Adipocyte (in vitro differentiated cells): ENCODE measurements around the gene MKX.
A peak's percentile ranks its signal among the peaks of the same experiment; 100 is the strongest.

Experiments
- DNase-seq: peaks from one replicate; pipeline ENCODE4 v3.0.0-alpha.2; 2015; ENCODE audit warnings: low read depth
- H3K27me3 ChIP-seq: replicated peaks from 2 replicates; pipeline ENCODE4 v1.7.0; 2013; ENCODE audit warnings: mild to moderate bottlenecking, low read length, moderate library complexity; ENCODE audit not compliant: control insufficient read depth, insufficient read depth
- H3K36me3 ChIP-seq: 2 replicates; pipeline ENCODE4 v1.7.0; 2013; ENCODE audit warnings: low read length, mild to moderate bottlenecking, moderate library complexity; ENCODE audit not compliant: control insufficient read depth, insufficient read depth, severe bottlenecking
- H3K4me1 ChIP-seq: 2 replicates; pipeline ENCODE4 v1.7.0; 2013; ENCODE audit warnings: mild to moderate bottlenecking, low read length, moderate library complexity; ENCODE audit not compliant: control insufficient read depth, insufficient read depth
- H3K4me3 ChIP-seq: 2 replicates; pipeline ENCODE4 v1.7.0; 2013; ENCODE audit warnings: mild to moderate bottlenecking, low read length, moderate library complexity
- H3K9ac ChIP-seq: 2 replicates; pipeline ENCODE4 v1.7.0; 2013; ENCODE audit warnings: mild to moderate bottlenecking, low read length, moderate library complexity
- H3K9me3 ChIP-seq: 2 replicates; pipeline ENCODE4 v1.7.0; 2013; ENCODE audit warnings: mild to moderate bottlenecking, low read length, moderate library complexity; ENCODE audit not compliant: control insufficient read depth

Gene MKX

GRCh38 chr10:27736396-27736795 is 9.2 kb downstream of the MKX start:
- Histone ChIP-seq H3K36me3 (no peaks in the 10 kb centered on the region), H3K9ac (no peak overlapping the region), H3K9me3 (no peaks in the 10 kb centered on the region), H3K4me3 (no peak overlapping the region), H3K4me1 (peaks cover 20% of the 10 kb centered on the region), H3K27me3 (peaks cover 3% of the 10 kb centered on the region)
- DNase-seq = peak; percentile 77

- DNase-seq = no peak
- H3K4me1 ChIP-seq = peaks cover 6% of the 10 kb centered on the region
Measured at GRCh38 chr10:27730041-27730440, 15.6 kb downstream of the MKX start.

DNA sequence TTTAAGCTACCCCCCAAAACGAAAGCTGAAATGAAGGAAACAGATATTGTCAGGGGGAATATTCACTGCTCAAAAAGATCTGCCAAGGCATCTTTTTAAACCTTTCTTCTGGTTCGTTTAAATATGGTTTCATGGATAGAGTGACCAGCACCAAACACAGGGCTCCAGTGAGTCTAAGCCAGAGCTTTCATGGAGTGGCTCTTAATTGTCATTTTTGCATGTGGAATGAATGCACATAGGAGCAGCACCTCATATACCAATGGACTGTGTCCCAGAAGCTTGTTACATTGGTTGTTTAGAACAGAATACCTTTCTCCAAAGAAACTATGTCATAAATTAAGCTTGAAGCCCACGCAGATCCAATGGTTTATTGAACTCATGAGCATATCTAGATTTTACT is 17.3 kb downstream of the MKX start:
- Histone ChIP-seq H3K27me3 (no peaks in the 10 kb centered on the region), H3K4me3 (no peak overlapping the region), H3K9me3 (no peaks in the 10 kb centered on the region), H3K9ac (no peak overlapping the region), H3K4me1 (peaks cover 16% of the 10 kb centered on the region), H3K36me3 (no peaks in the 10 kb centered on the region)
- DNase-seq = no peak

More at GRCh38 chr10:27730041-27730440, 15.6 kb downstream of the MKX start:
- Histone ChIP-seq H3K36me3 (no peaks in the 10 kb centered on the region), H3K9me3 (no peaks in the 10 kb centered on the region), H3K27me3 (no peaks in the 10 kb centered on the region), H3K9ac (no peak overlapping the region), H3K4me3 (no peak overlapping the region)

- DNase-seq = no peak
- Histone ChIP-seq H3K9me3 (no peaks in the 10 kb centered on the region), H3K36me3 (no peaks in the 10 kb centered on the region), H3K4me1 (peaks cover 23% of the 10 kb centered on the region), H3K4me3 (peak overlapping the region; percentile 15), H3K27me3 (no peaks in the 10 kb centered on the region), H3K9ac (peak overlapping the region; percentile 28)
Measured at GRCh38 chr10:27724287-27724686, 21.3 kb downstream of the MKX start.

- DNase-seq = peak; percentile 92
- Histone ChIP-seq H3K4me3 (no peak overlapping the region), H3K27me3 (no peaks in the 10 kb centered on the region), H3K9ac (peak overlapping the region; percentile 28), H3K9me3 (no peaks in the 10 kb centered on the region), H3K4me1 (peaks cover 23% of the 10 kb centered on the region), H3K36me3 (no peaks in the 10 kb centered on the region)
Measured at GRCh38 chr10:27723436-27723835, 22.2 kb downstream of the MKX start.

DNA sequence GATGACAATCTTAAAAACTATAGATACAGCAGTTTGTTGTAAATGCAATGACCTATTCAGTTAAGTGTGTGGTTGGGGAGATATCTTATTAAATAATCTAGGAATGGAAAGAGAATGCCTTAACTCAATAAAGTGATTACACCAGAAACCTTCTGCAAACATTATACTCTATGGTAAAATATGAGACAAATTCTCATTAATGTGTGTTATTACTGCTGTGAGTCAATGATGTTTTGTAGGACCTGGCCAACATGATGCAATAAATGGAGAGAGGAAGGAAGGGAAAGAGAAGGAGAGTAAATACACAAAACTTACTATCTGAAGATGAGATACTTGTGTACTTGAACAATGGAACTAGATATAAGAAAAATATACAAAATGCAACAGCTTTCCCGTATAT is 25.1 kb downstream of the MKX start:
- Histone ChIP-seq H3K4me1 (peaks cover 23% of the 10 kb centered on the region), H3K36me3 (no peaks in the 10 kb centered on the region), H3K9me3 (no peaks in the 10 kb centered on the region), H3K9ac (no peak overlapping the region), H3K27me3 (no peaks in the 10 kb centered on the region), H3K4me3 (no peak overlapping the region)
- DNase-seq = no peak

DNA sequence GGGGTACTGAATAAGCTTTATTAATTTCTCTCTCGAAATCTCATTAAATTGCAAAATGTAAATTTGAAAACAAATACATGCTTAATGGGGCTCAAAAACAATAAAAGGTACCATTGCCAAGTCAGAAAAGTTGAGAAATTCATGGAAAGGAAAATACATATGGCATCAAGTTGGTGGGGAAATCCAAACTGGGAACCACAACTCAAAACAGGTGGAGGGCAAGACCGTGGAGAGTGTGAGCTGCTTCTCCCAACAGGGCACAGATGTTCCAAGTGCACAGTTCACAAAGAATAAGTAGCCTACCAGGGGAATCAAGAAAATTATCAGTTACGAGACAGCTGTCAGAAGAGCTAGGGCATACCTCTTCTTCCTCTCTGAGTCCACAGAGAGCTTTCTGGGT is 26.6 kb downstream of the MKX start:
- Histone ChIP-seq H3K4me1 (peaks cover 32% of the 10 kb centered on the region), H3K9ac (no peak overlapping the region), H3K4me3 (no peak overlapping the region), H3K27me3 (no peaks in the 10 kb centered on the region), H3K36me3 (no peaks in the 10 kb centered on the region), H3K9me3 (no peaks in the 10 kb centered on the region)
- DNase-seq = no peak

DNA sequence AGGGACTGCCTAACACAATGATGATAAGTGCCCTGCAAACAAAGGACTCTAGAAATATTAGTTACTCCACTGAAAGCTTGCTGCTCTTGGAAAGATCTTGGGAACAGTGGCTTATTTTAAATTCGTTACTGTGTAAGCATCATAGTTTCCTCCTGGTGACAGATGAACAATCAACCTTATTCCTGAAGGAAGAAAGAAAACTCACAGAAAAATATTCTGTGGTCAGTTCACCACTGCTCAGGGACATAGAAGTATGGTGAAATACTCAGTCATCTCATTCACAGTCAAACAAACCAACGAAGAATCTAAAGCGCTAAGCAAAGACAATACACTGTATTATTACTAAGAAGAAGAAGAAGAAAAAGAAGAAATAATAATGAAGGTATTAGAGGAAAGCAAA is 27.8 kb downstream of the MKX start:
- no peaks in the 10 kb centered on the region for H3K36me3 ChIP-seq
- H3K27me3 ChIP-seq = no peaks in the 10 kb centered on the region
- H3K4me3 ChIP-seq = no peak overlapping the region
- H3K9me3 ChIP-seq = no peaks in the 10 kb centered on the region
- DNase-seq = no peak
- peaks cover 26% of the 10 kb centered on the region for H3K4me1 ChIP-seq
- H3K9ac ChIP-seq = no peak overlapping the region

GRCh38 chr10:27717224-27717623 is 28.4 kb downstream of the MKX start:
- H3K4me3 ChIP-seq = no peak overlapping the region
- no peak for DNase-seq
- no peaks in the 10 kb centered on the region for H3K9me3 ChIP-seq
- no peaks in the 10 kb centered on the region for H3K36me3 ChIP-seq
- H3K4me1 ChIP-seq = peaks cover 19% of the 10 kb centered on the region
- no peaks in the 10 kb centered on the region for H3K27me3 ChIP-seq
- H3K9ac ChIP-seq = no peak overlapping the region

DNA sequence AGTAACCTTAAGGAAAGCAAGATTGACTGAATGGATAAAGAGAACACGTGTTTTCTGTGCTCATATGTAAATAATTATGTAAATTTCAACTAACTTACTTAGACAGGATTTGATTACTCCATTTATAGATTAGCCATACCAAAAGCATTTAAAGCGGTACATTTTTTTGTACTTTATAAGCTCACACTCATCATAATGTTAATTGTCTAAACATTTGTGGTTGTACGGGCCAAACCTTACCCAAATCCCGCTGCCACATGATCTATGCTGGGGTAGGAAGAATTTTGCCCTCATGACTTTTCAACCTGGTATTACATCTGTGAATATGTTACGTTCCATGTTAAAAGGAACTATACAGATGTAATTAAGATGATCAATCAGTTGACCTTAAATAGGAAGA is 29.1 kb downstream of the MKX start:
- Histone ChIP-seq H3K9me3 (no peaks in the 10 kb centered on the region), H3K36me3 (no peaks in the 10 kb centered on the region), H3K4me1 (peaks cover 17% of the 10 kb centered on the region), H3K9ac (no peak overlapping the region), H3K27me3 (no peaks in the 10 kb centered on the region), H3K4me3 (no peak overlapping the region)
- DNase-seq = no peak

GRCh38 chr10:27715505-27715904 is 30.1 kb downstream of the MKX start:
- no peak for DNase-seq
- no peaks in the 10 kb centered on the region for H3K27me3 ChIP-seq

DNA sequence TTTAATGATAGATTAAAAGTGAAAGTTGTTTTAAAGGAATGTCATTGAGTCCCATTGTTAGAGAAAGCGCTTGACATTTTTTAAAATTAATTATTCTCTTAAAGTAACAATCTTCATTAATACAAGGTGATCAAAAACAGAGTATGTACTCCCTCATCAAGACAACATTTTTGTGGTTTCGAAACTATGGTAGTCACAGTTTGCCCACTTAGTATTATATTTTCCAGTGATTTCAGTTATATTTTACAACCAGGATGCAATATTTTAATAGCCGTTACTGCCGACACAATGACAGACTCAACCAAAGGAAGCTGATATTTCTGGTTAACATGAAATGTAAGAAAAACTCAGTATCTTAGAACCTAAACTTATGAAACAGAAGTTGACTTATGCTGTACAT is 31.3 kb downstream of the MKX start:
- peak overlapping the region; percentile 43 for H3K9ac ChIP-seq
- DNase-seq = peak; percentile 52
- no peaks in the 10 kb centered on the region for H3K9me3 ChIP-seq
- H3K36me3 ChIP-seq = no peaks in the 10 kb centered on the region
- peak overlapping the region; percentile 70 for H3K4me3 ChIP-seq
- peaks cover 17% of the 10 kb centered on the region for H3K4me1 ChIP-seq
- H3K27me3 ChIP-seq = no peaks in the 10 kb centered on the region

More at GRCh38 chr10:27715505-27715904, 30.1 kb downstream of the MKX start:
- Histone ChIP-seq H3K9ac (no peak overlapping the region), H3K4me1 (peaks cover 17% of the 10 kb centered on the region), H3K9me3 (no peaks in the 10 kb centered on the region), H3K4me3 (no peak overlapping the region), H3K36me3 (no peaks in the 10 kb centered on the region)
